Neuronal stem cell (in vitro differentiated cells): ENCODE data around the gene SPRR5.

ENCODE experiments used
- DNase-seq: peaks from one replicate; pipeline ENCODE4 v3.0.0-alpha.2; 2013; ENCODE audit warnings: low spot score
- H2AFZ ChIP-seq: one replicate; pipeline ENCODE4 v1.6.1; 2013; ENCODE audit warnings: mild to moderate bottlenecking, low read length, inconsistent platforms
- H2AK5ac ChIP-seq: 2 replicates; pipeline ENCODE4 v1.6.1; 2013; ENCODE audit warnings: low read depth, mild to moderate bottlenecking, inconsistent platforms, low read length, moderate library complexity, mixed read lengths
- H2BK120ac ChIP-seq: 2 replicates; pipeline ENCODE4 v1.6.1; 2013; ENCODE audit warnings: low read depth, mild to moderate bottlenecking, inconsistent platforms, low read length, moderate library complexity, mixed read lengths
- H2BK12ac ChIP-seq: one replicate; pipeline ENCODE4 v1.6.1; 2013; ENCODE audit warnings: low read length, inconsistent platforms
- H2BK15ac ChIP-seq: 2 replicates; pipeline ENCODE4 v1.6.1; 2013; ENCODE audit warnings: mild to moderate bottlenecking, low read length, inconsistent platforms, mixed read lengths
- H2BK5ac ChIP-seq: one replicate; pipeline ENCODE4 v1.6.1; 2013; ENCODE audit warnings: inconsistent platforms, mild to moderate bottlenecking, low read length, moderate library complexity
- H3K14ac ChIP-seq: one replicate; pipeline ENCODE4 v1.6.1; 2013; ENCODE audit warnings: low read length, inconsistent platforms
- H3K18ac ChIP-seq: 2 replicates; pipeline ENCODE4 v1.6.1; 2013; ENCODE audit warnings: low read length, inconsistent platforms
- H3K23ac ChIP-seq: 2 replicates; pipeline ENCODE4 v1.6.1; 2013; ENCODE audit warnings: low read depth, mild to moderate bottlenecking, mixed read lengths, low read length, inconsistent platforms; ENCODE audit not compliant: poor library complexity
- H3K27ac ChIP-seq: replicated peaks from 3 replicates; pipeline ENCODE4 v1.5.1; 2013; ENCODE audit warnings: low read length, inconsistent platforms
- H3K27me3 ChIP-seq, 3 experiments: 2 replicates each; pipeline ENCODE4 v1.6.1; 2013; ENCODE audit warnings: low read length in 3 of 3, mild to moderate bottlenecking in 2 of 3, inconsistent platforms in 1 of 3, low read depth in 1 of 3, mixed read lengths in 1 of 3, moderate library complexity in 1 of 3; ENCODE audit not compliant: control insufficient read depth in 3 of 3, insufficient read depth in 3 of 3
- H3K36me3 ChIP-seq, 2 donors: replicated peaks in 1 of 2; 2 replicates each; pipeline ENCODE4 v1.6.1; 2013; ENCODE audit warnings: low read length in 2 of 2; ENCODE audit not compliant: control insufficient read depth in 2 of 2, insufficient read depth in 2 of 2
- H3K4ac ChIP-seq: 2 replicates; pipeline ENCODE4 v1.6.1; 2013; ENCODE audit warnings: inconsistent platforms, mild to moderate bottlenecking, low read length, moderate library complexity
- H3K4me1 ChIP-seq, 2 donors: 1 replicate in 1 of 2; 2 replicates in 1 of 2; pipeline ENCODE4 v1.6.1; 2013; ENCODE audit warnings: low read length in 2 of 2, low read depth in 1 of 2; ENCODE audit not compliant: control insufficient read depth in 2 of 2, insufficient read depth in 1 of 2
- H3K4me2 ChIP-seq: one replicate; pipeline ENCODE4 v1.6.1; 2013; ENCODE audit warnings: mild to moderate bottlenecking, low read length, inconsistent platforms; ENCODE audit not compliant: insufficient read depth, poor library complexity, severe bottlenecking
- H3K4me3 ChIP-seq, 2 donors: 2 replicates each; pipeline ENCODE4 v1.5.1; 2013; ENCODE audit warnings: low read length in 2 of 2, mild to moderate bottlenecking in 2 of 2, inconsistent platforms in 1 of 2, moderate library complexity in 1 of 2
- H3K79me1 ChIP-seq: one replicate; pipeline ENCODE4 v1.6.1; 2013; ENCODE audit warnings: low read depth, mild to moderate bottlenecking, inconsistent platforms, low read length, moderate library complexity
- H3K9ac ChIP-seq: one replicate; pipeline ENCODE4 v1.6.1; 2013; ENCODE audit warnings: mild to moderate bottlenecking, low read depth, low read length, inconsistent platforms; ENCODE audit not compliant: poor library complexity
- H3K9me3 ChIP-seq, 2 donors: replicated peaks in 1 of 2; 2 replicates each; pipeline versions ENCODE3 to v1.6.1; 2013; ENCODE audit warnings: low read length in 2 of 2, mild to moderate bottlenecking in 2 of 2, inconsistent platforms in 1 of 2, low read depth in 1 of 2, mixed read lengths in 1 of 2, moderate library complexity in 1 of 2; ENCODE audit not compliant: control insufficient read depth in 2 of 2, insufficient read depth in 1 of 2
- H4K8ac ChIP-seq: one replicate; pipeline ENCODE4 v1.6.1; 2013; ENCODE audit warnings: low read depth, mild to moderate bottlenecking, inconsistent platforms, low read length, moderate library complexity
- H4K91ac ChIP-seq: one replicate; pipeline ENCODE4 v1.6.1; 2013; ENCODE audit warnings: low read length, low read depth, mild to moderate bottlenecking, inconsistent platforms; ENCODE audit not compliant: poor library complexity
- WGBS, 2 donors: extraction: QIAGEN DNeasy Blood & Tissue Kit; methylation state at CpG; one replicate each; pipeline ENCODE4 v1.1.7; 2013; ENCODE audit warnings: missing lambda C conversion rate in 2 of 2, mixed read lengths in 1 of 2; ENCODE audit not compliant: insufficient read length in 2 of 2, insufficient replicate concordance in 1 of 2; ENCODE audit errors: extremely low coverage in 2 of 2; 5-methylcytosine and 5-hydroxymethylcytosine counted together

SPRR5 gene

DNA sequence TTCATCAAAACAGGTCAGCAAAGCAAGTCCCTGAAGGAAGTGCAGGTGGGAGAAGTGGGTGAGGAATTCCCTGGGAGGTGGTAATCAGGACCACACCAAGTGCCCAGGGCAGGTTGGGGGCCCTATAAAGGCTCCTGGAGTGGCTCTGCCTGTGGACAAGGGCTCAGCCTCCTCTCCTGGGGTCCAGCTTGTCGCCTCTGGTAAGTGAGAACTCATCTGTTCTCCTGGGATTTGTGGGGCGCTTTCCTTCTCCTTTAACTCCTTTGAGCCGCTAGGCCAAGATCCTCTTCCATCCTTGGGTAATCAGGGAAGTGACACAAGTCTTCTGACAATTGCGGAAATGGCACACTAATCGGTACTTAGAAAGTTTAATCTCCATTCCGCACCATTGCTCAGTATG, 23.5 kb downstream of the SPRR5 start, which contains the start of gene SPRR4:
SPRR4 (plus strand) TSS at position 154 of the 400 bp plus-strand sequence. CDS start 1,243 bp downstream, outside the sequence.
- Histone ChIP-seq H3K4ac (no peak within 1 kb of the TSS), H3K79me1 (no peaks in the 10 kb centered on the region), H3K4me3 (no peak within 1 kb of the TSS), H4K91ac (no peak within 1 kb of the TSS), H3K18ac (no peak within 1 kb of the TSS), H3K23ac (no peak within 1 kb of the TSS), H4K8ac (no peak within 1 kb of the TSS), H3K14ac (no peak within 1 kb of the TSS), H2AFZ (no peak within 1 kb of the TSS), H2BK12ac (no peak within 1 kb of the TSS), H2BK5ac (no peak within 1 kb of the TSS), H2BK15ac (no peak within 1 kb of the TSS), H3K27ac (no peak within 1 kb of the TSS), H3K9me3 (no peaks in the 10 kb centered on the region), H3K9ac (no peak within 1 kb of the TSS), H3K4me1 (no peaks in the 10 kb centered on the region), H2BK120ac (no peak within 1 kb of the TSS), H3K36me3 (no peaks in the 10 kb centered on the region), H3K4me2 (no peak within 1 kb of the TSS), H2AK5ac (no peak within 1 kb of the TSS), H3K27me3 (peaks cover 0 to 4% (median 0%) of the 10 kb centered on the region in 3 experiments)
- DNase-seq, result no peak
- no CpG with 5 or more reads among the region's 6 CpGs for WGBS, 2 donors

DNA sequence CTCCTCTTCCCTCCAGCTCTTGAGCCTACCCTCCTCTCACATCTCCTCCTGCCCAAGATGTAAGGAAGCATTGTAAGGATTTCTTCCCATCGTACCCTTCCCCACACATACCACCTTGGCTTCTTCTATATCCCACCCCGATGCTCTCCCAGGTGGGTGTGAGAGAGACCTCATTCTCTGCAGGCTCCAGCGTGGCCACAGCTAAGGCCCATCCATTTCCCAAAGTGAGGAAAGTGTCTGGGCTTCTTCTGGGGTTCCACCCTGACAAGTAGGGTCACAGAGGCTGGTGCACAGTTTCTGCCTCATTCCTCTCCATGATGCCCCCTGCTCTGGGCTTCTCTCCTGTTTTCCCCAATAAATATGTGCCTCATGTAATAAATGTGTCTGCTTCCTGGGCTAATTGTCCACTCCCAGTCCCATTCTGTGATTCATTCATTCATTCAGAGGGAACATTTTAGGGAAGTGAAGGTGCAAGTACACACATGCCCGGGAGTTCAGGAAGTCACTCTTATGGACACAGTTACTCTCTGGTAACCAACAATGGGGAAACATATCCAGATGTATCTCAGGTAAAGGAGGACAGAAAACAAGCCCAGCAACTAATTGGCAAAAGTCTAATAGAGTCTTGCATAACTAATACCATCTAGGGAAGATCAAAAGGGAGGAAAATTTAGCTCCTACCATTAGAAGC, 25.3 kb downstream of the SPRR5 start:
- no peak overlapping the region for H2AK5ac ChIP-seq
- H3K27ac ChIP-seq, result no peak overlapping the region
- no peak overlapping the region for H3K14ac ChIP-seq
- no peak overlapping the region for H2AFZ ChIP-seq
- H3K18ac ChIP-seq, result no peak overlapping the region
- no peak overlapping the region for H3K4ac ChIP-seq
- H2BK5ac ChIP-seq, result no peak overlapping the region
- H4K91ac ChIP-seq, result no peak overlapping the region
- H3K4me3 ChIP-seq, result no peak overlapping the region
- no peak overlapping the region for H2BK12ac ChIP-seq
- H3K9me3 ChIP-seq, result no peaks in the 10 kb centered on the region
- H4K8ac ChIP-seq, result no peak overlapping the region
- H3K27me3 ChIP-seq, result peaks cover 0 to 4% (median 0%) of the 10 kb centered on the region in 3 experiments
- H2BK15ac ChIP-seq, result no peak overlapping the region
- WGBS, 2 donors, result no CpG with 5 or more reads among the region's 4 CpGs
- H3K79me1 ChIP-seq, result no peaks in the 10 kb centered on the region
- H3K23ac ChIP-seq, result no peak overlapping the region
- no peaks in the 10 kb centered on the region for H3K4me1 ChIP-seq
- no peaks in the 10 kb centered on the region for H3K36me3 ChIP-seq
- no peak overlapping the region for H3K9ac ChIP-seq
- DNase-seq, result no peak
- H3K4me2 ChIP-seq, result no peak overlapping the region
- H2BK120ac ChIP-seq, result no peak overlapping the region

DNA sequence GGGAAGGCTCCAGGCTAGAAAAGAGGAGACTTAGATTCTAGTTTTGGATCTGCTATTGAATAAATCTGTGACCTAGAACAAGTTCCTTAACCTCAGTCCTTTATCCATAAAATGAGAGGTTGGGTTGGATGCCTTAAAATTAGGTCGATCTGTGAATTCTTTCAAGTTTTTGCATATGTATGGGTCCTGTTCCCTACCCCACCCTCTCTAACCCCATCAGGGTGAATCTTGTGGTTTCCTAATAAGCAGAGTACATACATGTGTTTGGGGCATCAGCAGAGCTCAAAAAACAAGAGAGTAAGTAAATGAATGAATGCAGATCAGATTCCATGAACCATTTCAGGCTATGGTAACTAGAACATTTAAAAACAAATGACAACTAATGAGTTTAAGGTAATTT, 29.7 kb downstream of the SPRR5 start:
- Histone ChIP-seq H2BK15ac (no peak overlapping the region), H3K4me2 (no peak overlapping the region), H2BK5ac (no peak overlapping the region), H3K36me3 (no peaks in the 10 kb centered on the region), H3K4ac (no peak overlapping the region), H2AFZ (no peak overlapping the region), H3K4me3 (no peak overlapping the region), H3K18ac (no peak overlapping the region), H3K79me1 (no peaks in the 10 kb centered on the region), H2BK12ac (no peak overlapping the region), H3K4me1 (no peaks in the 10 kb centered on the region), H3K27ac (no peak overlapping the region), H3K23ac (no peak overlapping the region), H4K8ac (no peak overlapping the region), H3K9me3 (no peaks in the 10 kb centered on the region), H2AK5ac (no peak overlapping the region), H4K91ac (no peak overlapping the region), H3K9ac (no peak overlapping the region), H3K27me3 (no peaks in the 10 kb centered on the region), H3K14ac (no peak overlapping the region), H2BK120ac (no peak overlapping the region)
- WGBS, 2 donors, result no CpG with 5 or more reads among the region's 1 CpG
- DNase-seq, result no peak

DNA sequence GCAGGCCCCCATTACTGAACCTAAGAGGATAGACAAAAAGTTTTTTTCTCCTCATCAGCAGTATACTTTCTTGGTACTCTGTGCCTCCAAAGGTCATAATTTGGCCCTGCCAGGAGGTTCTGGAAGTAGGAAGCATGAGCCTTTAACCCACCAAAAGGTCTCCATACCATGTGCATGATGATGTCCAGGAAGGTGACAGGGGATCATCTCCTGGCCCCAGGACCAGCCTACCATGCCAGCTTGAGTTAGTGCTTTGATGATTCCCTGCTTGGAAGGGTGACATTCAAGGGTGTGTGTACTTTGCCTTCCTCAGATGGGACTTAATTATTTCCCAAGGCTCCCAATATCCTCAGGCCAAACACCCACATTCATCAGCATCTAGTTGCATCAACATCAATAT, 30.6 kb downstream of the SPRR5 start:
- no peak for DNase-seq
- Histone ChIP-seq H3K79me1 (no peaks in the 10 kb centered on the region), H2BK15ac (no peak overlapping the region), H3K9ac (no peak overlapping the region), H3K9me3 (no peaks in the 10 kb centered on the region), H3K18ac (no peak overlapping the region), H4K91ac (no peak overlapping the region), H2BK12ac (no peak overlapping the region), H3K4me2 (no peak overlapping the region), H2AFZ (no peak overlapping the region), H4K8ac (no peak overlapping the region), H2BK120ac (no peak overlapping the region), H3K27me3 (no peaks in the 10 kb centered on the region), H3K36me3 (no peaks in the 10 kb centered on the region), H3K14ac (no peak overlapping the region), H3K27ac (no peak overlapping the region), H3K4me3 (no peak overlapping the region), H2AK5ac (no peak overlapping the region), H3K23ac (no peak overlapping the region), H3K4me1 (no peaks in the 10 kb centered on the region), H3K4ac (no peak overlapping the region), H2BK5ac (no peak overlapping the region)
